WTC11 (cell line): ENCODE measurements around the gene KIF26A. TPM values are rescaled to one million over a fixed set of nuclear protein-coding genes. Genes with fewer than 3 reads are reported as not detected.

Experiments
- ATAC-seq: fragments of 200-7000 bp; cut with Tn5 transposase; 2 replicates; pipeline ENCODE4 v1.10.0; 2021; ENCODE audit warnings: mild to moderate bottlenecking, moderate library complexity
- CTCF ChIA-PET: fragments of 300-600 bp; sonication (Branson Sonifier 250); formaldehyde crosslinking; loops from one replicate; lab custom pipeline; 2021; ENCODE audit warnings: antibody characterized with exemption; lab: Charles Lee
- POLR2A ChIA-PET: fragments of 350-600 bp; sonication (Branson Sonifier 250); formaldehyde crosslinking; loops from one replicate; lab custom pipeline; 2021; ENCODE audit warnings: antibody characterized with exemption; lab: Charles Lee
- DNase-seq: peaks from one replicate; pipeline ENCODE4 v3.0.0; 2021; ENCODE audit warnings: low spot score
- H3K27ac Mint-ChIP-seq: 2 replicates; pipeline ENCODE4 v1.8.0; 2021; ENCODE audit warnings: mixed read lengths
- H3K27me3 Mint-ChIP-seq: 2 replicates; pipeline ENCODE4 v1.8.0; 2021; ENCODE audit warnings: low read depth, mild to moderate bottlenecking, moderate library complexity, mixed read lengths
- H3K36me3 Mint-ChIP-seq: 2 replicates; pipeline ENCODE4 v1.8.0; 2021; ENCODE audit warnings: mixed read lengths
- H3K4me1 Mint-ChIP-seq: 2 replicates; pipeline ENCODE4 v1.8.0; 2022; ENCODE audit warnings: mixed read lengths
- H3K4me3 Mint-ChIP-seq: 2 replicates; pipeline ENCODE4 v1.8.0; 2021; ENCODE audit warnings: mild to moderate bottlenecking, moderate library complexity, mixed read lengths
- H3K9me3 Mint-ChIP-seq: 2 replicates; pipeline ENCODE4 v1.8.0; 2021; ENCODE audit warnings: mixed read lengths
- AFF4 ChIP-seq: sonication (generic); formaldehyde crosslinking; IDR thresholded peaks from 2 replicates; pipeline ENCODE4 v1.8.1; 2023; ENCODE audit warnings: mild to moderate bottlenecking, missing genetic modification reagents, borderline replicate concordance
- EMX1 ChIP-seq: fragments of 250-450 bp; sonication (Bioruptor Pico); IDR thresholded peaks from 2 replicates; pipeline ENCODE4 v1.8.0; 2021; ENCODE audit warnings: mild to moderate bottlenecking
- FOXJ3 ChIP-seq: sonication (generic); formaldehyde crosslinking; IDR thresholded peaks from 2 replicates; pipeline ENCODE4 v1.9.0; 2021; ENCODE audit warnings: missing genetic modification reagents, mild to moderate bottlenecking, borderline replicate concordance
- IRF2 ChIP-seq: sonication (generic); formaldehyde crosslinking; IDR thresholded peaks from 2 replicates; pipeline ENCODE4 v1.8.0; 2022; ENCODE audit warnings: low read depth, missing genetic modification reagents, borderline replicate concordance
- KAT7 ChIP-seq: sonication (generic); formaldehyde crosslinking; IDR thresholded peaks from 2 replicates; pipeline ENCODE4 v1.8.1; 2023; ENCODE audit warnings: missing genetic modification reagents, mild to moderate bottlenecking, borderline replicate concordance
- MAX ChIP-seq: sonication (generic); formaldehyde crosslinking; IDR thresholded peaks from 2 replicates; pipeline ENCODE4 v1.8.0; 2022; ENCODE audit warnings: mild to moderate bottlenecking, missing genetic modification reagents
- MXD4 ChIP-seq: fragments of 250-450 bp; sonication (Bioruptor Pico); IDR thresholded peaks from 2 replicates; pipeline ENCODE4 v1.8.0; 2021; ENCODE audit warnings: mild to moderate bottlenecking, moderate library complexity, borderline replicate concordance
- NR2C2 ChIP-seq: sonication (generic); formaldehyde crosslinking; IDR thresholded peaks from 2 replicates; pipeline ENCODE4 v1.8.0; 2022; ENCODE audit warnings: mild to moderate bottlenecking, missing genetic modification reagents
- PRDM15 ChIP-seq: sonication (generic); formaldehyde crosslinking; IDR thresholded peaks from 2 replicates; pipeline ENCODE4 v1.8.0; 2022; ENCODE audit warnings: missing genetic modification reagents
- PREB ChIP-seq: sonication (generic); formaldehyde crosslinking; IDR thresholded peaks from 2 replicates; pipeline ENCODE4 v1.8.1; 2022; ENCODE audit warnings: mild to moderate bottlenecking, missing genetic modification reagents, moderate library complexity, borderline replicate concordance
- SOX15 ChIP-seq: fragments of 250-450 bp; sonication (Bioruptor Pico); IDR thresholded peaks from 2 replicates; pipeline ENCODE4 v1.9.0; 2021; ENCODE audit warnings: mild to moderate bottlenecking
- TCF7 ChIP-seq: sonication (generic); formaldehyde crosslinking; IDR thresholded peaks from 2 replicates; pipeline ENCODE4 v1.8.0; 2022; ENCODE audit warnings: mild to moderate bottlenecking, low read depth, missing genetic modification reagents, moderate library complexity
- ZNF121 ChIP-seq: sonication (generic); formaldehyde crosslinking; IDR thresholded peaks from 2 replicates; pipeline ENCODE4 v1.8.0; 2023; ENCODE audit warnings: missing genetic modification reagents
- ZNF219 ChIP-seq: sonication (generic); formaldehyde crosslinking; IDR thresholded peaks from 2 replicates; pipeline ENCODE4 v1.8.0; 2023; ENCODE audit warnings: missing genetic modification reagents, mild to moderate bottlenecking, borderline replicate concordance
- ZNF263 ChIP-seq: sonication (generic); formaldehyde crosslinking; IDR thresholded peaks from 2 replicates; pipeline ENCODE4 v1.8.1; 2022; ENCODE audit warnings: low read depth, mild to moderate bottlenecking, moderate library complexity, missing genetic modification reagents
- total RNA-seq: library from RNA; stranded (reverse); gene quantifications from 3 replicates; pipeline ENCODE4 v1.2.3, GENCODE V29; 2021
- TF ChIP-seq, protein P1 (sequence below): fragments of 250-450 bp; sonication (Bioruptor Pico); IDR thresholded peaks from 2 replicates; pipeline ENCODE4 v1.9.0; 2021; ENCODE audit warnings: mild to moderate bottlenecking
- TF ChIP-seq, protein P2 (sequence below): sonication (generic); formaldehyde crosslinking; IDR thresholded peaks from 2 replicates; pipeline ENCODE4 v1.8.0; 2022; ENCODE audit warnings: mild to moderate bottlenecking, missing genetic modification reagents

The KIF26A gene
- total RNA-seq, 1 experiment from 2014 or later, result 53.4 TPM

DNA sequence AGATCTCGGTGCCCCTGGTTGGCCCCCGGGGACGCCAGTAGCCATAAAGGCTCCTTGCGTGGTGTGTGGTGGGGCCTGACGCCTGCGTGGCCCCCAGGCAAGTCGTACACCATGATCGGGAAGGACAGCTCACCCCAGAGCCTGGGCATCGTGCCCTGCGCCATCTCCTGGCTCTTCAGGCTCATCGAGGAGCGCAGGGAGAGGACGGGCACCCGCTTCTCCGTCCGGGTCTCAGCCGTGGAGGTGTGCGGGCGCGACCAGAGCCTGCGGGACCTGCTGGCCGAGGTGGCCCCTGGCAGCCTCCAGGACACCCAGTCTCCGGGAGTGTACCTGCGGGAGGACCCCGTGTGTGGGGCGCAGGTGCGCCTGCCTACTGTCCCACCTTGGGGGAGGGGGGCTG, 34.5 kb downstream of the KIF26A start:
- H3K4me3 Mint-ChIP-seq, result no peak overlapping the region
- TF ChIP-seq ZNF219 (CRISPR knock-in tag) (no peak), ZNF263 (CRISPR knock-in tag) (no peak), TCF7 (CRISPR knock-in tag) (no peak), IRF2 (no peak), NR2C2 (CRISPR knock-in tag) (no peak), EMX1 (CRISPR knock-in tag) (no peak), KAT7 (CRISPR knock-in tag) (no peak), SOX15 (CRISPR knock-in tag) (no peak), PREB (no peak)
- TF ChIP-seq, protein P1, sequence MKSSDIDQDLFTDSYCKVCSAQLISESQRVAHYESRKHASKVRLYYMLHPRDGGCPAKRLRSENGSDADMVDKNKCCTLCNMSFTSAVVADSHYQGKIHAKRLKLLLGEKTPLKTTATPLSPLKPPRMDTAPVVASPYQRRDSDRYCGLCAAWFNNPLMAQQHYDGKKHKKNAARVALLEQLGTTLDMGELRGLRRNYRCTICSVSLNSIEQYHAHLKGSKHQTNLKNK, result no peak
- TF ChIP-seq, protein P2, sequence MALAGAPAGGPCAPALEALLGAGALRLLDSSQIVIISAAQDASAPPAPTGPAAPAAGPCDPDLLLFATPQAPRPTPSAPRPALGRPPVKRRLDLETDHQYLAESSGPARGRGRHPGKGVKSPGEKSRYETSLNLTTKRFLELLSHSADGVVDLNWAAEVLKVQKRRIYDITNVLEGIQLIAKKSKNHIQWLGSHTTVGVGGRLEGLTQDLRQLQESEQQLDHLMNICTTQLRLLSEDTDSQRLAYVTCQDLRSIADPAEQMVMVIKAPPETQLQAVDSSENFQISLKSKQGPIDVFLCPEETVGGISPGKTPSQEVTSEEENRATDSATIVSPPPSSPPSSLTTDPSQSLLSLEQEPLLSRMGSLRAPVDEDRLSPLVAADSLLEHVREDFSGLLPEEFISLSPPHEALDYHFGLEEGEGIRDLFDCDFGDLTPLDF (CRISPR knock-in tag), result no peak
- TF ChIP-seq, all 79 proteins: peak for 0
- ATAC-seq (no peak), DNase-seq (no peak)
- Mint-ChIP-seq H3K9me3 (no peaks in the 10 kb centered on the region), H3K27ac (no peak overlapping the region), H3K27me3 (no peaks in the 10 kb centered on the region), H3K36me3 (0 out of 2 replicates have a peak, but pooled peaks cover 2% of the 10 kb centered on the region), H3K4me1 (peaks cover 26% of the 10 kb centered on the region)
- ChIA-PET CTCF (interaction anchor here (1.0 kb wide), 1 partner anchor 23 kb away, joined by 3 read pairs; no protein-coding TSS in a partner anchor), POLR2A (no interaction called here)

DNA sequence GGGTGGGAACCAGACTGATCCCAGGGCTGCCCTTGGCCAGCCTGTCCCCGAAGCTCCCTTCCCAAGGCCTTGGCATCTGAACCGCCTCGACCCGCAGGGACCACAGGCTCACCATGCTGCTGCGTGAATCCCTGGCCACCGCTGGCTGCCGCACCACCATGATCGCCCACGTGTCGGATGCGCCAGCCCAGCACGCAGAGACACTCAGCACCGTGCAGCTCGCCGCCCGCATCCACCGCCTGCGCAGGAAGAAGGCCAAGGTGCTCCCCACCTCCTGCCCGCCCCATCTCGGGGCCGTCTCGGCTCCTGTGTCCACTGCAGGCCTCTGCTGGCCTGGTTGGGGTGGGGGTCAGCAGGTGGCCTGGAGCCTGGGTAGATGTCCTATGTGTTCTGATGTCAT, 35.7 kb downstream of the KIF26A start:
- Mint-ChIP-seq H3K9me3 (no peaks in the 10 kb centered on the region), H3K27me3 (no peaks in the 10 kb centered on the region), H3K4me1 (peaks cover 24% of the 10 kb centered on the region), H3K36me3 (0 out of 2 replicates have a peak, but pooled peaks cover 2% of the 10 kb centered on the region), H3K4me3 (no peak overlapping the region), H3K27ac (no peak overlapping the region)
- DNase-seq (no peak), ATAC-seq (no peak)
- ChIA-PET CTCF (no interaction called here), POLR2A (no interaction called here)
- TF ChIP-seq FOXJ3 (CRISPR knock-in tag) (no peak), AFF4 (no peak), MXD4 (CRISPR knock-in tag) (no peak), ZNF121 (CRISPR knock-in tag) (no peak), MAX (no peak), PRDM15 (no peak), KAT7 (CRISPR knock-in tag) (no peak)
